Pancreas (tissue), 10 donors: ENCODE results near the gene NR6A1. TPM values are rescaled to one million over a fixed set of nuclear protein-coding genes. Genes with fewer than 3 reads are reported as not detected.
A peak's percentile ranks its signal among the peaks of the same experiment; 100 is the strongest.

Source experiments
- ATAC-seq, 4 donors: fragments of 200-7000 bp; cut with Tn5 transposase; one replicate each; pipeline versions ENCODE4 v1.8.0 to v1.9.1; 2020; ENCODE audit warnings: mild to moderate bottlenecking in 4 of 4, moderate library complexity in 4 of 4
- DNase-seq, 6 donors: peaks; one replicate each; pipeline ENCODE4 v3.0.0-alpha.2; 2020
- FAIRE-seq: peaks from 2 replicates; lab custom pipeline; 2012; peaks lifted over from hg19 to GRCh38; lab: Jason Lieb, UNC
- H3K27ac ChIP-seq, 4 donors: fragments of 200-600 bp; sonication (generic); 1 replicate in 3 of 4; 2 replicates in 1 of 4; pipeline versions ENCODE4 v1.5.0 to v1.8.0; 2020
- H3K27me3 ChIP-seq, 4 donors: fragments of 200-600 bp; one replicate each; pipeline ENCODE4 v1.8.0; 2021
- H3K36me3 ChIP-seq, 3 donors: fragments of 200-600 bp; sonication (generic) in 1 of 3; one replicate each; pipeline versions ENCODE4 v1.5.0 to v1.8.0; 2020 to 2021
- H3K4me1 ChIP-seq, 3 donors: fragments of 200-600 bp; one replicate each; pipeline ENCODE4 v1.8.0; 2021
- H3K4me3 ChIP-seq, 4 donors: fragments of 200-600 bp; sonication (generic) in 2 of 4; one replicate each; pipeline versions ENCODE4 v1.5.0 to v1.8.0; 2020 to 2021
- H3K9me3 ChIP-seq, 4 donors: fragments of 200-600 bp; one replicate each; pipeline ENCODE4 v1.8.0; 2021
- WGBS, 2 donors: extraction: QIAGEN DNeasy Blood & Tissue Kit; methylation state at CpG; one replicate each; pipeline ENCODE4 v1.1.7; 2013; 5-methylcytosine and 5-hydroxymethylcytosine counted together
- intact Hi-C, 3 donors: fragments of 100-400 bp; cut with DNase I; formaldehyde crosslinking; loops; one replicate each; pipeline versions ENCODE4 v1.11.1 to v1.14.2; 2022
- polyA plus RNA-seq, 2 donors: library from polyadenylated mRNA; stranded (reverse); fragments of 200-250 nt; gene quantifications; one replicate each; pipeline ENCODE4 v1.2.3, GENCODE V29; 2013
- total RNA-seq, 6 donors: library from RNA; stranded (reverse); fragmentation: NEBNext Ultra II Directional in 4 of 6; extraction: Animal tissue kit (Norgen Biotek cat#: 25700) in 4 of 6; gene quantifications; one replicate each; pipeline versions ENCODE4 v1.2.1 to v1.2.4, GENCODE V29; 2021 to 2023
- TF ChIP-seq, protein P1 (sequence below), 4 donors: fragments of 200-600 bp; sonication (generic) in 3 of 4; IDR thresholded peaks; one replicate each; pipeline versions ENCODE4 v1.5.0 to v1.8.0; 2021; ENCODE audit warnings: antibody characterized with exemption in 4 of 4
- donor health status: healthy with polysubstance abuse.
- donor health status: DM: no; HTN: no; CAD: no; lungs with moderate emphysema.
- donor health status: DM: no; HTN: no; CAD: no.
- donor health status: control.
- donor health status: control.
- donor health status: Bipolar disorder and iron deficiency.
- donor health status: DM: yes; HTN: yes; CAD: no.
- donor health status: DM: no; HTN: no; CAD: no.
- donor health status: DM: no; HTN: no; CAD: no.
- donor health status: DM: yes; HTN: yes; CAD: no.

NR6A1 gene
- total and polyA plus RNA-seq, 8 donors: 2.1 to 3.9 (median 2.6) TPM

- Histone ChIP-seq H3K27ac (no peak overlapping the region), H3K4me1 (no peaks in the 10 kb centered on the region), H3K4me3 (no peak overlapping the region), H3K9me3 (no peaks in the 10 kb centered on the region), H3K27me3 (no peaks in the 10 kb centered on the region), H3K36me3 (no peaks in the 10 kb centered on the region)
- intact Hi-C loops: no loop called here
- no peak for FAIRE-seq
- 48 to 57% methylated on average over 9 of the region's 9 CpGs for WGBS, 2 donors
- TF ChIP-seq, protein P1, sequence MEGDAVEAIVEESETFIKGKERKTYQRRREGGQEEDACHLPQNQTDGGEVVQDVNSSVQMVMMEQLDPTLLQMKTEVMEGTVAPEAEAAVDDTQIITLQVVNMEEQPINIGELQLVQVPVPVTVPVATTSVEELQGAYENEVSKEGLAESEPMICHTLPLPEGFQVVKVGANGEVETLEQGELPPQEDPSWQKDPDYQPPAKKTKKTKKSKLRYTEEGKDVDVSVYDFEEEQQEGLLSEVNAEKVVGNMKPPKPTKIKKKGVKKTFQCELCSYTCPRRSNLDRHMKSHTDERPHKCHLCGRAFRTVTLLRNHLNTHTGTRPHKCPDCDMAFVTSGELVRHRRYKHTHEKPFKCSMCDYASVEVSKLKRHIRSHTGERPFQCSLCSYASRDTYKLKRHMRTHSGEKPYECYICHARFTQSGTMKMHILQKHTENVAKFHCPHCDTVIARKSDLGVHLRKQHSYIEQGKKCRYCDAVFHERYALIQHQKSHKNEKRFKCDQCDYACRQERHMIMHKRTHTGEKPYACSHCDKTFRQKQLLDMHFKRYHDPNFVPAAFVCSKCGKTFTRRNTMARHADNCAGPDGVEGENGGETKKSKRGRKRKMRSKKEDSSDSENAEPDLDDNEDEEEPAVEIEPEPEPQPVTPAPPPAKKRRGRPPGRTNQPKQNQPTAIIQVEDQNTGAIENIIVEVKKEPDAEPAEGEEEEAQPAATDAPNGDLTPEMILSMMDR (IDR thresholded peaks at IDR 0.05): no peak
- DNase-seq: peak in 1 of 6 donors; percentile 50
- ATAC-seq: no peak
These were observed 258.3 kb downstream of the NR6A1 start for GRCh38 chr9:124512806-124513204.

- DNase-seq (peak in 1 of 6 donors; percentile 47), FAIRE-seq (no peak), ATAC-seq (peak in 2 of 4 donors; percentile 12 to 41)
- WGBS, 2 donors: 33 to 34% methylated on average over 23 of the region's 23 CpGs
- H3K27ac ChIP-seq: no peak overlapping the region
- H3K36me3 ChIP-seq: no peaks in the 10 kb centered on the region
- intact Hi-C loops: no loop called here
- no peaks in the 10 kb centered on the region for H3K27me3 ChIP-seq
- TF ChIP-seq, protein P1 (IDR thresholded peaks at IDR 0.05): no peak
- H3K4me3 ChIP-seq: no peak overlapping the region
- no peaks in the 10 kb centered on the region for H3K4me1 ChIP-seq
- H3K9me3 ChIP-seq: no peaks in the 10 kb centered on the region
These were observed 259.0 kb downstream of the NR6A1 start for GRCh38 chr9:124511891-124512805.

- FAIRE-seq (no peak), ATAC-seq (no peak), DNase-seq (peak in 1 of 6 donors; percentile 39)
- H3K4me1 ChIP-seq: no peaks in the 10 kb centered on the region
- 79 to 80% methylated on average over 6 of the region's 6 CpGs for WGBS, 2 donors
- H3K9me3 ChIP-seq: no peaks in the 10 kb centered on the region
- no peak overlapping the region for H3K4me3 ChIP-seq
- H3K27ac ChIP-seq: no peak overlapping the region
- no peaks in the 10 kb centered on the region for H3K27me3 ChIP-seq
- intact Hi-C loops: no loop called here
- TF ChIP-seq, protein P1 (IDR thresholded peaks at IDR 0.05): no peak
- H3K36me3 ChIP-seq: no peaks in the 10 kb centered on the region
These were observed 259.7 kb downstream of the NR6A1 start for GRCh38 chr9:124511426-124511840.

- no peaks in the 10 kb centered on the region for H3K9me3 ChIP-seq
- no peak overlapping the region for H3K4me3 ChIP-seq
- FAIRE-seq (no peak), ATAC-seq (no peak), DNase-seq (no peak)
- no peak overlapping the region for H3K27ac ChIP-seq
- no peaks in the 10 kb centered on the region for H3K36me3 ChIP-seq
- no peaks in the 10 kb centered on the region for H3K27me3 ChIP-seq
- 71 to 77% methylated on average over 9 of the region's 9 CpGs for WGBS, 2 donors
- TF ChIP-seq, protein P1 (IDR thresholded peaks at IDR 0.05): no peak
- intact Hi-C loops: no loop called here
- no peaks in the 10 kb centered on the region for H3K4me1 ChIP-seq
These were observed 260.3 kb downstream of the NR6A1 start for GRCh38 chr9:124510650-124511425.
